IPS DF 6.9 (cell line): ENCODE results near the gene EOGT.

Source experiments
- DNase-seq: peaks from one replicate; pipeline ENCODE4 v3.0.0-alpha.2; 2013; ENCODE audit warnings: low read depth, low spot score
- H3K27ac ChIP-seq: one replicate; pipeline ENCODE4 v1.5.1; 2013; ENCODE audit warnings: low read length, control low read depth
- H3K27me3 ChIP-seq: 2 replicates; pipeline ENCODE4 v1.6.1; 2013; ENCODE audit warnings: mild to moderate bottlenecking, low read length; ENCODE audit not compliant: control insufficient read depth, insufficient read depth
- H3K36me3 ChIP-seq: 2 replicates; pipeline ENCODE4 v1.6.1; 2013; ENCODE audit warnings: low read length; ENCODE audit not compliant: control insufficient read depth, insufficient read depth
- H3K4me1 ChIP-seq: 2 replicates; pipeline ENCODE4 v1.6.1; 2013; ENCODE audit warnings: low read length; ENCODE audit not compliant: control insufficient read depth, insufficient read depth
- H3K4me3 ChIP-seq: 2 replicates; pipeline ENCODE4 v1.5.1; 2013; ENCODE audit warnings: mild to moderate bottlenecking, low read length
- H3K9me3 ChIP-seq: 2 replicates; pipeline ENCODE4 v1.6.1; 2013; ENCODE audit warnings: low read length, inconsistent platforms; ENCODE audit not compliant: control insufficient read depth, insufficient read depth
- WGBS: extraction: QIAGEN DNeasy Blood & Tissue Kit; methylation state at CpG from one replicate; pipeline ENCODE4 v1.1.7; 2013; ENCODE audit warnings: mixed read lengths, missing lambda C conversion rate; ENCODE audit not compliant: insufficient read length, insufficient coverage; 5-methylcytosine and 5-hydroxymethylcytosine counted together

The EOGT gene

DNA sequence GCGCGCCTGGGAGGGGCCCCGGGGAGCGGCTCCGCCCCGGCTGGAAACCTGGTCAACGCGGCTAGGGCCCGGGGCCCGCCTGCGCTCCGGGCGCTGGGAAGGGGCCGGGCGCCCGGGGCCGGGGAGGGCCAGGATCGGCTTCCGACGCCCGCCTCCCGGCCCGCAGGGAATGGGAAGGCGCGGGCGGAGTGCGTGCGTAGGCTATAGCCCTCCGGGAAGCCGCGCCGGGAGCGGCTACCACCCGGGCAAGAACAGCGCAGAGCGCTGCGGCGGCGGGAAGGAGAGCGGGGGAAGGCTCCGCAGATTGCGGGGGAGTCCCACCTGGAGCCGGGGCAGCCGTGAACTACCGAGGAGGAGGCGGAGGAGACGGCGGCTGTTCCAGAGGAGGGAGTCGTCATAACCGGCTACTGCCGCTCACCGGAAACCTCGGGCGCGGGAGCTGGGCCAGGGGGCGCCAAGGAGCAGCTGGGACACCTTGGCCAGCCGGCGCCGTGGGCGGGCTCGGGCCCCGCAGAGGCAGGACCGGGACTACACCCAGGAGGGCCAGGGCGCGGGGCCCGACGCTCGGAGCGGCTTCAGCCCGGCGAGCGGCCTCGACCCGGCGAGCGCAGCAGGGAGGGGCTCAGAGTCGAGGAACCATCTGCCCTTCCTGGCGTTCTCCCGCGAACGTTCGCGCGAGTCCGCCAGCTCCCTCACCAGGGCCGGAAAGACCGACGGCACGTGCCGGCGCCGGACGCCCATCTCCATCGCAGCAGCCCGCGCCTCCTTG is at the start of gene EOGT:
TSS of gene EOGT (minus strand) at position 432 of the 769 bp plus-strand sequence. CDS start 3,838 bp downstream, outside the sequence.
- Histone ChIP-seq H3K27ac (no peak within 1 kb of the TSS), H3K4me3 (peak within 1 kb of the TSS; percentile 72), H3K9me3 (no peaks in the 10 kb centered on the region), H3K36me3 (no peaks in the 10 kb centered on the region), H3K27me3 (no peaks in the 10 kb centered on the region), H3K4me1 (peaks cover 3% of the 10 kb centered on the region; the same call in 1 of the 2 replicates)
- no peak for DNase-seq
- no CpG with 5 or more reads among the region's 96 CpGs for WGBS

DNA sequence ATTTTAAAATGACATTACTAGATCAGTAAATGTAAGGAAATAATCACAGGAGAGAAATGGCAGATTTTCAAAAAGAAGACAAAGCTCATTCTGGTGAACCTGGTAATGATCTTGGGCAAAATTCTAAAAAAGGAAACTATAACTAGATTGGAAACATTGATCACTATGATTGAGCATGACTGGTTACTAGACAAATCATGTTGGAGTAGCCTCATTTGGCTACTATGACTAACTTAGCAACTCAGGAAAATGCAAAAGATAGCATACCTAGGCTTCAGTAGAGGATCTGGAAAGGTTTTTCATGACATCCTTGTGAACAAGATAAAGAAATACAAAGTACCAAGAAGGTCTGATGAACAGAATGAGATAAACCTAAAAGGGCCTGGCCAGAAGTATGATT is 46.2 kb upstream of the EOGT start:
- H3K36me3 ChIP-seq = no peaks in the 10 kb centered on the region; the same call in 1 of the 2 replicates

DNA sequence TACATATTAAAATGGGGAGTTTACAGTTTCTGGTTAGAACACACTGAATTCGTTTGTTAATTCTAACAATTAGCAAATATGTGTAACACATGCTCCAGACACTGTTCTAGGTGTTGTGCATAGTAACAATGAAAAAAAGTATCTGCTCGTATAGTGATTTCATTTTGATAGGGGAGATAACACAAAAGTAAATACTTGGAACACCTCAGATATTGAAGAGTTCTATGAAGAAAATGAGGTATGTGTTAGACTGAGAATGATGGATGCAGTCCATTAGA is 45.4 kb upstream of the EOGT start:
- Histone ChIP-seq H3K36me3 (no peaks in the 10 kb centered on the region; the same call in 1 of the 2 replicates), H3K27me3 (no peaks in the 10 kb centered on the region), H3K4me3 (no peak overlapping the region), H3K9me3 (no peaks in the 10 kb centered on the region), H3K27ac (no peak overlapping the region), H3K4me1 (no peaks in the 10 kb centered on the region)
- no peak for DNase-seq
- no CpG with 5 or more reads among the region's 2 CpGs for WGBS

More for the DNA sequence above, 46.2 kb upstream of the EOGT start:
- no peaks in the 10 kb centered on the region for H3K4me1 ChIP-seq
- H3K4me3 ChIP-seq = no peak overlapping the region
- no peak overlapping the region for H3K27ac ChIP-seq
- H3K27me3 ChIP-seq = no peaks in the 10 kb centered on the region
- no peak for DNase-seq
- no peaks in the 10 kb centered on the region for H3K9me3 ChIP-seq

DNA sequence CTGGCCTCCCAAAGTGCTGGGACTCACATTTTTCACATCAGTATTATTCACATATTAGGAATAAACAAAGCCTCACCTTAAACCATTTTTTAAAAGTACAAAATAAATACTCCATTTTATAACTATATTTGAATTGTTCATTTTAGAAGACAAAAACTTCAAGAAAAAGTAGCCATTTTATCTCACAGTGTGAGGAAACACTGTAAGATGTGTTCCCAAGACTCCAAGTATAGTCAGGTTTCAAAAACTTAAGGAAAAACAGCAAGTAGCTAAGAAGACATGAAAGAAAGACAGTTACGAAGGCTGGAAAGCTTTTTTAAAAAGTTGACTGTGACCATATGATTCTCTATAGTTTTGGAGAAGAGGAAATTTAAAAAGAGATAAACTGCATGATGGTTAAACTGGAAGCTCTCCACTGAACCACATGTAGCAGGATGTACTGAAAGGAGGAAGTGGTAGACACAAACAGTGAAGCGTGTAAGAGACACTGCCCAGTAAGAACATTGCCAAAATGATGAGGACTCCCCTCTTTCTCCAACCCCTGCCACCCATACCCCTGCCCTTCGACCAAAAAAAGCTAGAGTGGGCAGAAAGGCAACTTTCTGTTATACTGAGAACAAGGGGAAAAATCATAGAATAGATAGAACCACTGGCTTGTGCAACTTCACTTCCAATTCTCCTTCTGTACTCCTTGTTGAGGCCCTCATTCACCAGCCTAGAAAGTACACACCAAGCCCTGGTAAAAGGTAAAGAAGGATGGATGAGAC is 44.9 kb upstream of the EOGT start:
- Histone ChIP-seq H3K4me1 (no peaks in the 10 kb centered on the region), H3K27me3 (no peaks in the 10 kb centered on the region), H3K4me3 (no peak overlapping the region), H3K9me3 (no peaks in the 10 kb centered on the region), H3K36me3 (no peaks in the 10 kb centered on the region; the same call in 1 of the 2 replicates), H3K27ac (no peak overlapping the region)
- WGBS = no CpG with 5 or more reads among the region's 3 CpGs
- DNase-seq = no peak

DNA sequence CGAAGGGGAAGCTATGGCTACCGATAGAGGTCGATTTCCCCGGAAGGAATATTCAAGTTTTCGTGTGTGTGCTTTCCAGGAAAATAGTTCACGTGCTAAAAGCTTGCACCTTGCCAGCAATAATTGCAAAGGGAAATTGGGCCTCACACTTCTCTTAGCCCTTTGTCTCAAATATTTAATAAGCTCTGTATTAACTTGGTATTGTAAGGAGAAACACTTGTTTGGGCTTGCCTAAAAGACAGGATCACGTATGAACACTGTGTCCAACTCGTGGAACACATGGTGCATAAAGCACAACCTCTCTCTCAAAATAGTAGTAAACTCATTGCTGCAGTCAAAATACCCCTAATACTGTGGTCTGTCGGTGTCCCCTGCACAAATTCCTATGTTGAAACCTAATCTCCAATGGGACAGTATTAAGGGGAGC is 39.0 kb upstream of the EOGT start:
- H3K4me1 ChIP-seq = no peaks in the 10 kb centered on the region
- no peak for DNase-seq
- 0 out of 2 replicates have a peak, but pooled peaks cover 3% of the 10 kb centered on the region for H3K36me3 ChIP-seq
- H3K9me3 ChIP-seq = no peaks in the 10 kb centered on the region
- peak overlapping the region; percentile 65; the same call in 1 of the 2 replicates for H3K4me3 ChIP-seq
- whole genome bisulfite sequencing = no CpG with 5 or more reads among the region's 9 CpGs
- no peaks in the 10 kb centered on the region for H3K27me3 ChIP-seq
- no peak overlapping the region for H3K27ac ChIP-seq

DNA sequence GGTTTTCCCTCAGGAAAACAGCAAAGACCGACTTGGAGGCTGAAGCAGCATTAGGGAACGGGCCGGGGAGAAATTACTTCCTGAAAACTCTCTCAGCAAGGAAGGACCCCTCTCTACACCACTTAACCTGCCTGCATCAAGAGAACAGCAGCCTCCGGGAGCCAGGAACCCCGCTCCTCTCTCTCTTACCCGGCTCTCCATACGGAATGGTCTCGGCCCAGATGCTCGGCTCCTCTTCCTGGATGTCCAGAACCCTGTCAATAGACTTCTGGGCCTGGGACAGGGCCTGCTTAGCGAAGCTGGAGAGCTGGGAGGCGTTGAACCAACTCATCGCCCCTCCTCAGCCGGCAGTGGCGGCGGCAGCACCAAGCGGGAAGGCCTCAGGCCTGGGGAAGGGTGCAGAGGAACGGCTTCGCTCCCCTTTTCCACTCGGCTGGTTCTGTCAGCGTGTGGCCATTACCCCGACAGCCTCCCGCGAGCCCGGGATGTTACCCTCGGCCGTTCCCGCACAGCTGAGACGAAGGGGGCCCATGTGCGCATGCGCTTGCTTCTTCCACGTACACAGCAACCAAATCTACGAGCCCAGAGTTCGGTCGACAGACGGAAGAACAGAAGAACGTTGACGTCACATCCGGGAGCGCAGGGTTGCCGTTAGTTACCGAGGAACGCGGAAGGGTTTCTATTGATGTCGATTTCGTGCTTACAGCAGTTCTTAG is 38.4 kb upstream of the EOGT start, which contains the start of gene TMF1:
TSS of gene TMF1 (minus strand) at position 578 of the 716 bp plus-strand sequence. CDS start at position 331, 247 bp downstream.
- Histone ChIP-seq H3K27ac (no peak within 1 kb of the TSS), H3K27me3 (no peaks in the 10 kb centered on the region), H3K36me3 (0 out of 2 replicates have a peak, but pooled peaks cover 3% of the 10 kb centered on the region), H3K4me1 (no peaks in the 10 kb centered on the region), H3K4me3 (peak within 1 kb of the TSS; percentile 65), H3K9me3 (no peaks in the 10 kb centered on the region)
- no CpG with 5 or more reads among the region's 45 CpGs for WGBS
- DNase-seq = peak; percentile 100

DNA sequence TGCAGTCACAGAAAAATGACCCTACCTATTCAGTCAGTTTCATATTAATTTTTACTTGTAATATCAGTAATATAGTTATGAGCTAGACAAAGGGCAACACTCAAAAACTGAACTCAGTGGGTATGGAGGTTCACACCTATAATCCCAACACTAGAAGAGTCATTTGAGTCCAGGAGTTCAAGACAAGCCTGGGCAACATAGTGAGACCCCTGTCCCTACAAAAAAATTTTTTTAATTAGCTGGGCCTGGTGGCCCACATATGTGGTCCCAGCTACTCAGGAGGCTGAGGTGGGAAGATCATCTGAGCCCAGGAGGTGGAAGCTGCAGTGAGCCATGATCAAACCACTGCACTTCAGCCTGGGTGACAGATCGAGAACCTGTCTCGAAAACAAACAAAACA is 35.5 kb upstream of the EOGT start:
- Histone ChIP-seq H3K36me3 (0 out of 2 replicates have a peak, but pooled peaks cover 3% of the 10 kb centered on the region), H3K4me3 (no peak overlapping the region), H3K27me3 (no peaks in the 10 kb centered on the region), H3K4me1 (no peaks in the 10 kb centered on the region), H3K27ac (no peak overlapping the region), H3K9me3 (no peaks in the 10 kb centered on the region)
- no CpG with 5 or more reads among the region's 2 CpGs for WGBS
- DNase-seq = no peak

GRCh38 chr3:69044608-69045007 is 31.1 kb upstream of the EOGT start:
- Histone ChIP-seq H3K36me3 (peaks cover 7% of the 10 kb centered on the region; the same call in 1 of the 2 replicates), H3K9me3 (no peaks in the 10 kb centered on the region), H3K27ac (no peak overlapping the region), H3K4me1 (no peaks in the 10 kb centered on the region), H3K4me3 (no peak overlapping the region), H3K27me3 (no peaks in the 10 kb centered on the region)
- no CpG with 5 or more reads among the region's 2 CpGs for WGBS
- no peak for DNase-seq

GRCh38 chr3:69033470-69033869 is 20.0 kb upstream of the EOGT start:
- no peak for DNase-seq
- Histone ChIP-seq H3K27me3 (no peaks in the 10 kb centered on the region), H3K27ac (no peak overlapping the region), H3K36me3 (peaks cover 2% of the 10 kb centered on the region; the same call in 1 of the 2 replicates), H3K4me1 (no peaks in the 10 kb centered on the region), H3K4me3 (no peak overlapping the region), H3K9me3 (no peaks in the 10 kb centered on the region)
- WGBS = no CpG with 5 or more reads among the region's 7 CpGs

DNA sequence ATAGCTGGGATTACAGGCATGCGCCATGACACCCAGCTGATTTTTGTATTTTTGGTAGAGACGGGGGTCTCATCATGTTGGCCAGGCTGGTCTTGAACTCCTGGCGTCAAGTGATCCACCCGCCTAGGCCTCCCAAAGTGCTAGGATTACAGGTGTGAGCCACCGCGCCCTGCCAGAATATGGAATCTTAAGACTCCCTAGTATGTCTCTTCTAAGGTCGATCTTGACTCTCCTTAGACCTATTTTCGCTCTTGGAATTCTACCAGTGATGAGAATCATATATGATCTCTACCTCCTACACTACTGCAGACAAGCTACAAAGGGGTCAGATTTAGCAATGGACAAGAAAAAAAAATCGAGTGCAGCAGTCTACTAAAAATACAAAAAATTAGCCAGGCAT is 19.3 kb upstream of the EOGT start:
- Histone ChIP-seq H3K4me3 (no peak overlapping the region), H3K4me1 (no peaks in the 10 kb centered on the region), H3K27ac (no peak overlapping the region), H3K9me3 (no peaks in the 10 kb centered on the region), H3K27me3 (no peaks in the 10 kb centered on the region), H3K36me3 (peaks cover 2% of the 10 kb centered on the region; the same call in 1 of the 2 replicates)
- DNase-seq = no peak
- WGBS = no CpG with 5 or more reads among the region's 9 CpGs
